Psoas muscle (tissue), 8 donors: ENCODE results near the gene CRTC3. TPM values are rescaled to one million over a fixed set of nuclear protein-coding genes. Genes with fewer than 3 reads are reported as not detected.

Experiments used
- ATAC-seq, 4 donors: fragments of 200-7000 bp; cut with Tn5 transposase; one replicate each; pipeline ENCODE4 v1.9.1; 2020; ENCODE audit warnings: moderate library complexity in 3 of 4, mild to moderate bottlenecking in 2 of 4
- DNase-seq, 2 donors: peaks; one replicate each; pipeline ENCODE4 v3.0.0-alpha.2; 2020
- H3K27ac ChIP-seq: fragments of 200-600 bp; one replicate; pipeline ENCODE4 v1.8.0; 2022
- H3K27me3 ChIP-seq, 3 donors: fragments of 200-600 bp in 1 of 3; one replicate each; pipeline versions ENCODE4 v1.6.1 to v1.8.0; 2013 to 2022; ENCODE audit warnings: low read length in 2 of 3, mild to moderate bottlenecking in 2 of 3, moderate library complexity in 1 of 3; ENCODE audit not compliant: insufficient read depth in 3 of 3
- H3K36me3 ChIP-seq, 2 donors: fragments of 200-600 bp in 1 of 2; one replicate each; pipeline versions ENCODE4 v1.6.1 to v1.8.0; 2013 to 2022; ENCODE audit warnings: low read depth in 1 of 2, mild to moderate bottlenecking in 1 of 2, moderate library complexity in 1 of 2; ENCODE audit not compliant: insufficient read depth in 1 of 2
- H3K4me1 ChIP-seq: fragments of 200-600 bp; one replicate; pipeline ENCODE4 v1.8.0; 2022
- H3K4me3 ChIP-seq: fragments of 200-600 bp; one replicate; pipeline ENCODE4 v1.8.0; 2022; ENCODE audit warnings: mild to moderate bottlenecking
- H3K9me3 ChIP-seq: fragments of 200-600 bp; one replicate; pipeline ENCODE4 v1.8.0; 2022
- WGBS, 3 donors: extraction: QIAGEN DNeasy Blood & Tissue Kit; methylation state at CpG; one replicate each; pipeline versions ENCODE4 v1.1.6 to v1.1.7; 2013; 5-methylcytosine and 5-hydroxymethylcytosine counted together
- intact Hi-C, 2 donors: fragments of 100-400 bp; cut with DNase I; formaldehyde crosslinking; loops; one replicate each; pipeline versions ENCODE4 v1.11.0 to v1.14.2; 2022
- polyA plus RNA-seq, 3 donors: library from polyadenylated mRNA; stranded (reverse); fragments of 200-250 nt; gene quantifications; one replicate each; pipeline ENCODE4 v1.2.3, GENCODE V29; 2013
- total RNA-seq, 4 donors: library from RNA; stranded (reverse); fragmentation: NEBNext Ultra II Directional in 2 of 4; extraction: Animal tissue kit (Norgen Biotek cat#: 25700) in 2 of 4; gene quantifications; one replicate each; pipeline versions ENCODE4 v1.2.1 to v1.2.4, GENCODE V29; 2021 to 2023
- TF ChIP-seq, protein P1 (sequence below): fragments of 200-600 bp; IDR thresholded peaks from one replicate; pipeline ENCODE4 v1.8.0; 2022; ENCODE audit warnings: antibody characterized with exemption
- donor health status: healthy with polysubstance abuse.
- donor health status: DM: no; HTN: no; CAD: no; lungs with moderate emphysema.
- donor health status: Bipolar disorder and iron deficiency.
- donor health status: healthy.
- donor health status: DM: yes; HTN: yes; CAD: no.
- donor health status: DM: no; HTN: no; CAD: no.
- donor health status: DM: no; HTN: no; CAD: no.
- donor health status: DM: yes; HTN: yes; CAD: no.

Gene CRTC3
- total and polyA plus RNA-seq, 7 donors: 6.9 to 30.8 (median 15.3) TPM

DNA sequence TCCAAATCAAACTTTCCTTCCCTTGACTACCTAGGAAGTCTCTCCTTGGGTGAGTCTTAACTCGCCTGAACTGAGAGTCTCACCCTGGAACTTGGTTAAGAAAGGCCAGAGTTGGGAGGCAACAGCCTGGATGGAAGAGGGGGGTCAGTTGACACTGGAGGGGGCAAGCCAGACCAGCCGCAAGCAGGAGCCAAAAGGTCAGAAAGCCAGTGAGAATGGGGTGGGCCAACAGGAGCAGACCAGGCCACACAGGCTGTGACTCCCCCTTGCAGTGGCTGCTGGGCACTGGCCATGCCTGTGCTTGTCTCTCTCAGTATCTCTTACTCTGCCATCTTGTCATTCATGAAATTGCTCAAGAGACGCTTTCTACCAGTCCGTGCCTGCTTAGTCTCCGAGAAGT is 32.9 kb downstream of the CRTC3 start:
- Histone ChIP-seq H3K36me3 (no peaks in the 10 kb centered on the region), H3K27ac (no peak overlapping the region), H3K9me3 (no peaks in the 10 kb centered on the region), H3K27me3 (no peaks in the 10 kb centered on the region), H3K4me1 (peaks cover 30% of the 10 kb centered on the region), H3K4me3 (no peak overlapping the region)
- no peak for ATAC-seq
- intact Hi-C loops: no loop called here
- 85 to 90% (median 89%) methylated on average over 5 of the region's 5 CpGs for WGBS, 3 donors
- TF ChIP-seq, protein P1, sequence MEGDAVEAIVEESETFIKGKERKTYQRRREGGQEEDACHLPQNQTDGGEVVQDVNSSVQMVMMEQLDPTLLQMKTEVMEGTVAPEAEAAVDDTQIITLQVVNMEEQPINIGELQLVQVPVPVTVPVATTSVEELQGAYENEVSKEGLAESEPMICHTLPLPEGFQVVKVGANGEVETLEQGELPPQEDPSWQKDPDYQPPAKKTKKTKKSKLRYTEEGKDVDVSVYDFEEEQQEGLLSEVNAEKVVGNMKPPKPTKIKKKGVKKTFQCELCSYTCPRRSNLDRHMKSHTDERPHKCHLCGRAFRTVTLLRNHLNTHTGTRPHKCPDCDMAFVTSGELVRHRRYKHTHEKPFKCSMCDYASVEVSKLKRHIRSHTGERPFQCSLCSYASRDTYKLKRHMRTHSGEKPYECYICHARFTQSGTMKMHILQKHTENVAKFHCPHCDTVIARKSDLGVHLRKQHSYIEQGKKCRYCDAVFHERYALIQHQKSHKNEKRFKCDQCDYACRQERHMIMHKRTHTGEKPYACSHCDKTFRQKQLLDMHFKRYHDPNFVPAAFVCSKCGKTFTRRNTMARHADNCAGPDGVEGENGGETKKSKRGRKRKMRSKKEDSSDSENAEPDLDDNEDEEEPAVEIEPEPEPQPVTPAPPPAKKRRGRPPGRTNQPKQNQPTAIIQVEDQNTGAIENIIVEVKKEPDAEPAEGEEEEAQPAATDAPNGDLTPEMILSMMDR: no peak
- no peak for DNase-seq

DNA sequence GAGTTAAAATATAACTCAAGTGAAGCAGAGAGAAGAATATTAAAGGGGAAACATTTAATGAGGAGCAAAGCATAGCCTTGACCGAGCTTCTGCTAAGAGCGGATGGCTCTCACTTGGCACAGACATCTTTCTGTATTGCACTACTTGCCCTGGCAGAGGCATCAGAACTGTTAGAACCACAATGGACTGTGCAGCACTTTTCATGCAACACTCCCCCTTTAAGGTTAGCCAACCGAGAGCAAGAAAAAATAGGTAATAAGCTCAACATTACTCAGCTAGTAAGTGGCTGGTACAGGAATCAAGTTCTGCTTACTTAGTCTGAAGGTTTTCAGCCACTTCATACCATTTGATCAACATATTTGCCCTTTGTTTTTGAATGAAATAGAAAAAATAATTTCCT is 33.7 kb downstream of the CRTC3 start:
- intact Hi-C loops: no loop called here

DNA sequence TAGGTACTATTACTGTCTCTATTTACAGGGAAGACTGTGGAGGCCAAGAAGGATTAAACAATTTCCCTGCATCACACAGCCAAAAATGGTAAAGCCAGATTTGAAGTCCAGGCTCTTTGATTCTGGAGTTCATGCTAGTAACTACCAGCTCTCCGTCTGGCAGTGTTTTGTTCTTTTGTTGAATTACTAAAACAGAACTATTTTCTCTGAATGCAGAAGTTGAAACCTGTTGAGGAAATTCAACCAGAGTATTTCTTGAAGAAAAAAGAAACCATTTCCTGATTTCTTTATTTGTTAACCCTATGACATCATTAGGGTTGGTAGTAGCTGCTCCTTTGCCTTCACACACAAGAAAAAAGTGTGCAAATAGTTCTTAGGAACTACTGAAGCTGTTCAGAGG is 34.3 kb downstream of the CRTC3 start:
- no peak for ATAC-seq
- no peak overlapping the region for H3K27ac ChIP-seq
- intact Hi-C loops: no loop called here
- H3K27me3 ChIP-seq: no peaks in the 10 kb centered on the region
- no peaks in the 10 kb centered on the region for H3K9me3 ChIP-seq
- TF ChIP-seq, protein P1: no peak
- no peak overlapping the region for H3K4me3 ChIP-seq
- WGBS, 3 donors: 59 to 78% (median 64%) methylated on average over 1 of the region's 1 CpG
- H3K4me1 ChIP-seq: peaks cover 16% of the 10 kb centered on the region
- no peak for DNase-seq
- no peaks in the 10 kb centered on the region for H3K36me3 ChIP-seq

More for the DNA sequence above, 33.7 kb downstream of the CRTC3 start:
- Histone ChIP-seq H3K4me1 (peaks cover 22% of the 10 kb centered on the region), H3K27me3 (no peaks in the 10 kb centered on the region), H3K4me3 (no peak overlapping the region), H3K36me3 (no peaks in the 10 kb centered on the region), H3K9me3 (no peaks in the 10 kb centered on the region), H3K27ac (no peak overlapping the region)
- TF ChIP-seq, protein P1: no peak
- ATAC-seq (peak in 1 of 4 donors; percentile 22), DNase-seq (no peak)
- WGBS, 3 donors: 73 to 93% (median 85%) methylated on average over 3 of the region's 3 CpGs

DNA sequence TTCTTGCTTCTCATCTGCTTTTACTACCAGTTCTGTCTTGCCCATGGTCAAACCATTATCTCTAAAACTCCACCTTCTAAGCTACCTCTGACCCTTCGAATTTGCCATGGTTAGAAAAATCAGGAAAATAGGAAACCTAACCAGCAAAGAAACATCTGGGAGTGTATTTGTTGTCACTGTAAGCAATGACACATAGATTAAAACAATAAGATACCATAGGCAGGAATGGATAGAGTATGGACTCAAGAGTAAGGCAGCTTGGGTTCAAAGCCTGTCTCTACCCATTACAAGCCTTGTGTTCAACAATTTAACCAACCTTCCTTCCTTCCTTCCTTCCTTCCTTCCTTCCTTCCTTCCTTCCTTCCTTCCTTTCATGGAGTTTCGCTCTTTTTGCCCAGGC is 34.9 kb downstream of the CRTC3 start:
- no peak overlapping the region for H3K4me3 ChIP-seq
- DNase-seq: no peak
- no peaks in the 10 kb centered on the region for H3K27me3 ChIP-seq
- no peak for ATAC-seq
- no peaks in the 10 kb centered on the region for H3K36me3 ChIP-seq
- intact Hi-C loops: no loop called here
- H3K4me1 ChIP-seq: peaks cover 13% of the 10 kb centered on the region
- TF ChIP-seq, protein P1: no peak
- H3K9me3 ChIP-seq: no peaks in the 10 kb centered on the region
- WGBS, 3 donors: 89 to 92% (median 91%) methylated on average over 2 of the region's 2 CpGs
- H3K27ac ChIP-seq: no peak overlapping the region

DNA sequence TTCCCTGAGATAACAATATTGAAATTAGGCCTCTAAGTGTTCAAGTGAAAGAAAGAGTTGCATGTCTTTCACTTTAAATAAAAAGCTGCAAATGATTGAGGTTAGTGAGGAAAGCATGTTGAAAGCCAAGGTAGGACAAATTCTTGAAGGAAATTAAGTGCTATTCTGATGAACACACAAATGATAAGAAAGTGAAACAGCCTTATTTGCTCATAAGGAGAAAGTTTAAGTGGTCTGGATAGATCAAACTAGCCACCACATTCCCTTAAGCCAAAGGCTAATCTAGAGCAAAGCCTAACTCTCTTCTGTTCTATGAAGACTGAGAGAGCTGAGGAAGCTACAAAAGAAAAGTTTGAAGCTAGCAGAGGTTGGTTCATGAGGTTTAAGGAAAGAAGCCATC is 36.1 kb downstream of the CRTC3 start:
- TF ChIP-seq, protein P1: no peak
- H3K27ac ChIP-seq: no peak overlapping the region
- H3K4me1 ChIP-seq: peaks cover 13% of the 10 kb centered on the region
- no peaks in the 10 kb centered on the region for H3K9me3 ChIP-seq
- ATAC-seq (no peak), DNase-seq (no peak)
- no peaks in the 10 kb centered on the region for H3K27me3 ChIP-seq
- no peak overlapping the region for H3K4me3 ChIP-seq
- H3K36me3 ChIP-seq: no peaks in the 10 kb centered on the region
- intact Hi-C loops: no loop called here
